HG03095 (cell line): Measurements from ENCODE around the gene OLFM2.
"Not testable (repeated sequence)": the region's sequence is repeated elsewhere in the genome, so short reads cannot be mapped to it uniquely, and the experiment has no call there.

Source experiments
- ATAC-seq: cut with Tn5 transposase; IDR thresholded peaks from one replicate; pipeline ENCODE4 v1.9.1; 2021; ENCODE audit warnings: moderate library complexity; ENCODE audit not compliant: unreplicated experiment

OLFM2 gene

GRCh38 chr19:9943744-9944143 lies 7.4 kb upstream of the OLFM2 start:
- ATAC-seq: no peak

DNA sequence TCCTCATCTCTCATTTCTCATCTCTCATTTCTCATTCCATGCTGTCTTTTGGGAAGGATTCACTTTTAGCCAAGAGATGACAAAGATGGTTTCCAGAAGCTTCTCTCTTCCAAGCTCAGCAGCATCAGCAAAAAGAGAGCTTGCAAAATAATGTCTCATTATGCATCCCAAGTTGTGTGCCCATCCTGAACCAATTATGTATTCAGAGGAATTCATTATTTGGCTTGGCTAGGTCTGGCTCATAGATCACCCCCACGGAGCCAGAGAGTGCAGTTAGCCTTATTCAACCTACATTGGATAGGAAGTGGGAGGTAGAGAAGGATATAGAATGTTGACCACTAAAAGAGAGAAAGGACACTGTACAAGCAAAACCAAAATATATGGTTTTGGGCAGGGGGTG lies 5.4 kb upstream of the OLFM2 start:
- ATAC-seq: no peak

DNA sequence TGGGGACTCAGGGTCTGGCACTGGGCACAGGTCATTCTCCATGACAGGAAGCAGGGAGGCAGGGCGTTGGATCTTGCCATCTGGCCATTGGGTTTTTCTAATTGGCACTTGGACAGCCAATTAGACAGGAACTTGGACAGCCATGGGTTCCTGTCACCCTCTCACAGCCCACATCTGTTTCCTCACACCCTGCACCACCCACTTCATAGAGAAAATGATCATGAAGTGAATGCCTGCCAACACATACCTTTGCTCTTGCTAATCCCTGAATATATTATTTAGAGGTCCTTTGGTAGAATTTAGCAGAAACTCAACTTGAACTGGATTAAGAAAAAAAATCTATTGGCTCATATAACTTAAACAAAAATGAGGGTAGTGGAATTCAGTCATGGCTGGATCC lies 4.9 kb upstream of the OLFM2 start:
- ATAC-seq: no peak

DNA sequence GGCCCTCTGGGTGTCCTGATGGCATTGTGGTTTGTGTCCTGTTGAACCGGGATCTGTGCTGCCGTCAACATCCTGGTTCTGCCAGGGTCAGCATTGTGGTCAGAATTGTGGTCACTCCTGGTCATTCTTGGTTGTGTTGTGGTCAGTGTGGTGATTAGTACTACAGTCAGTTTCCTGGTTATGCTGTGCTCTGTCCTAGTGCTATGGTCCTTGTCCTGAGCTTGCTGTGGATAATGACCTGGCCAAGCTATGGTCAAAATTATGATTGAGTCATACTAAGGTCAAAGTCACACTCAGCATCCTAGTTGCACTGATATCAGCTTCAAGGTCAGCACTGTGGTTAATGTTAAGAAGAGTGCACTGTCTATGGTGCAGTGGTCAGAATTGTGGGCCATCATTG lies 4.5 kb upstream of the OLFM2 start:
- ATAC-seq: no peak

GRCh38 chr19:9939301-9939913 lies 3.1 kb upstream of the OLFM2 start:
- no peak for ATAC-seq

- no peak for ATAC-seq
Observed at GRCh38 chr19:9937001-9937411, 691 bp upstream of the OLFM2 start.

- no peak for ATAC-seq
Observed at GRCh38 chr19:9935506-9936325, 599 bp downstream of the OLFM2 start.

GRCh38 chr19:9934132-9934950 lies 2.0 kb downstream of the OLFM2 start:
- no peak for ATAC-seq

DNA sequence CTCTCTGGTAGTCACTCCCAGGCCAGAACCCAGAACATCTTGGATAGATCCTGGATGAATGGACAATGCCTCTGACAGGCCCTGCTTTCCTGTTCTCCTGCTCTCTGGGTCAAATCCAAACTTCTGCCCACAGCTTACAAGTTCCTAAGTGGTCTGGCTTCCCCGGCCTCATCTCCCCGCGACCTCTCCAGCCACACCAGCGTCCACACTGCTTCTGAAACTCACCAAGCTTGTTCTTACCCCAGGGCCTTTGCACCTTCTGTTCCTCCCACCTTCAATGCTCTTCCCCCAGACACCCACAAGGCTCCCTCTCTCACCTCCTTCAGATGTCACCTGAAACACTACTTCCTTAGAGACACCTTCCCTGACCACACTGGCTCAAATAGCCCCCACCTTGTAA lies 3.5 kb downstream of the OLFM2 start:
- no peak for ATAC-seq

DNA sequence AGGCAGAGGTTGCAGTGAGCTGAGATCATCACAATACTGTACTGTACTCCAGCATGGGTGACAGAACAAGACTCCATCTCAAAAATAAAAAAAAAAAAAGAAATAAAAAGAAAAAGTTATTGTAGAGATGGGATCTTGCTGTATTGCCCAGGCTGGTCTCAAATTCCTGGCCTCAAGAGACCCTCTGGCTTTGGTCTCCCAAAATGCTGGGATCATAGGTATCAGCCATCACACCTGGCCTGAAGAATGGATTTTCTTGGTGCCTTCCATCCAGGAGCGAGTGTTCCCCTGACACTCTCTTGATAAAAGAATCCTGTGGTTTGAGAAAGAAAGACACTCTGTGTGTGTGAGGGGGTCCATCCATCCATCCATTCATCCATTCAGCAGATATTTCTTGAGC lies 4.7 kb downstream of the OLFM2 start:
- ATAC-seq: no peak

GRCh38 chr19:9923440-9923839 lies 12.9 kb downstream of the OLFM2 start:
- no peak for ATAC-seq

DNA sequence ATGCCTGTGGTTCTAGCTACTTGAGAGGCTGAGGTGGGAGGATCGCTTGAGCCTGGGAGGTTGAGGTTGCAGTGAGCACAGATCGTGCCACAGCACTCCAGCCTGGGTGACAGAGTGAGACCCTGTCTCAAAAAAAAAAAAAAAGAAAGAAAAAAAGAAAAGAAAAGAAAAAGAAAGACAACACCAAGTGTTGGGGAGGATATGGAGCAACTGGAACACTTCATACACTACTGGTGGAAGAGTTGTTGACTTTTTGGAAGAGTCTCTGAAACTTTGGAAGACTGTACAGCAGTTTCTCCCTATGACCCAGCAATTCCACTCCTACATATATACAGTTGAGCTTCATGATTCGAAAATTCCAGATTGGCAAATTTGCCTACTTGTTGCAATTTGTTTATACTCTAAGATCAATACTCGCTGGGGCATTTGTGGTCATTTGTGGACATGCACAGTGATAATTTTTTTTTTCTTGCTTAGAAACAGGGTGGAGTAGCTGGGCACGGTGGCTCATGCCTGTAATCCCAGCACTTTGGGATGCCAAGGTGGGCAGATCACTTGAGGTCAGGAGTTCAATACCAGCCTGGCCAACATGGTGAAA lies 13.4 kb downstream of the OLFM2 start:
- ATAC-seq: not testable (repeated sequence)

- no peak for ATAC-seq
Observed at GRCh38 chr19:9917321-9917720, 19.0 kb downstream of the OLFM2 start.

- no peak for ATAC-seq
Observed at GRCh38 chr19:9916719-9917118, 19.6 kb downstream of the OLFM2 start.

DNA sequence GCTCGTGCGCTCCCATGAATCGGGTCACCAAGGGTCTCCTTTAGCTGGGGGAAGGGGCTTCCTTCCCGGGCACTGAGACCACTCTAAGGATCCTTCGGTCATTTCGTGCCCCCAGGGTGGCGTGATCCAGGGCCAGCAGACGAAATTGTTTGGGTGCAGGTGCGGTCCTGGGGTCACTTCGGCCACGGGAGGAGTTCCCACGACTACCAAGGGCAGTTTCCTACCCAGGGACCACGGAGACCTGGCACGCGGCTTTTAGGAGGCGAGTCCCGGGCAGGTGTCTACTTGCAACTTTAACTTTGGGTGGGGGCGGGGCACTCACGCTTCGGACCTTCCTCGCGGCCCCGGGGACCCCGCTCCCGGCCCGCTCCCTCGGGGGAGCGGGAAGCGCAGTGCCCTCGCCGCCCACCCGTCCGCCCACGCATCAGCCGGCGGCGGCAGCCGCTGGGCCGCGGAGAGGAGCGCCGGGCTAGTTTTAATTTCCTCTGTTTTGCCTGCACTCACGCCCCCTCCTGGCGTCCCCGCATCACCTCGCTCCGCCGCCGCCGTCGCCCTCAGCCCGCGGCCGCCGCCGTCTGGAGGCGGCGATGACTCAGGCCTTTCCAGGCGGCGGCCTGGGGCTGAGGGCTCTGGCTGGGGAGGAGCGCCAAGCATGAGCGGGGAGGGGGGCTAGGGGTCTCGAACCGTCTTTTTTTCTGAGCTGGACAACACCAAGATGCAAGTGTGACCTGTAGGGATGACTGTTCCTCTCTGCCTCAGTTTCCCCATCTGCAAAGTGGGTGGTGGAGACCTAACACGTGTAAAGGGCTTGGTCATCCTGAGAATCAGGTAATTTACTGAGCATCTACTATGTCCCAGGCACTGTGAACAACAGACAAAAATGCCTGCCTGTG lies 21.8 kb downstream of the OLFM2 start:
- no peak for ATAC-seq

- ATAC-seq: no peak
Observed at GRCh38 chr19:9914001-9914314, 22.4 kb downstream of the OLFM2 start.

GRCh38 chr19:9913237-9914000 lies 22.9 kb downstream of the OLFM2 start:
- no peak for ATAC-seq

DNA sequence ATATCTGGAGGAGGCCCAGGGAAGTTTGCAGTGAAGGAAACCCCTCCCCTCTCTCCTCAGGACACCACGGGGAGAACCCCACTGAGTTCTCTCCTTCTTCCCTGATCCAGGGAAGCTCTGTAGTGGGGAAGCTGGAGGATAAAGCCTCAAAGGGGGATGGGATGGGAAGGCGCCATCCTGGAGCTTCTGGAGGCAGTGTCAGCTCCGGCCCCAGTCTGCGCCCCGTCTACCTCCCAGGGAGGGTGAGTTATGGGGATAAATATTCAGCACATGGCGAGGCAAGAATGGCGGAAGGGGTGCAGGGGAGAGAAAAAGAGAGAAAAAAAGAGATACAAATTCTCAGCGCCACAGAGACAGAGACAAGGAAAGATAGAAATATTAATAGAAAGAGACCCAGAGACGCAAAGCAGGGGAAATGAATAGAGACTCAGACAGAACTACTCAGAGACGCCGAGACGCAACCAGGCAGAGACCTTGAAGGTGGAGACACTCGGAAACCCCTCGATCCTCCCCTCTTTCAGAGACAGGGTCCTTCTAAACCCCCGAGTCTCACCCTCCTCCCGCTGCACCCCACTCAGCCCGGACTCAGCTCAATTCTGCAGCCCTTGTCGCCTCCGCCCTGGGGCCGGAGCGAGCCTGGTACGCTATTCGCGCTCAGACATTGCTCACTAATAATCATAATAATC lies 23.6 kb downstream of the OLFM2 start:
- no peak for ATAC-seq

DNA sequence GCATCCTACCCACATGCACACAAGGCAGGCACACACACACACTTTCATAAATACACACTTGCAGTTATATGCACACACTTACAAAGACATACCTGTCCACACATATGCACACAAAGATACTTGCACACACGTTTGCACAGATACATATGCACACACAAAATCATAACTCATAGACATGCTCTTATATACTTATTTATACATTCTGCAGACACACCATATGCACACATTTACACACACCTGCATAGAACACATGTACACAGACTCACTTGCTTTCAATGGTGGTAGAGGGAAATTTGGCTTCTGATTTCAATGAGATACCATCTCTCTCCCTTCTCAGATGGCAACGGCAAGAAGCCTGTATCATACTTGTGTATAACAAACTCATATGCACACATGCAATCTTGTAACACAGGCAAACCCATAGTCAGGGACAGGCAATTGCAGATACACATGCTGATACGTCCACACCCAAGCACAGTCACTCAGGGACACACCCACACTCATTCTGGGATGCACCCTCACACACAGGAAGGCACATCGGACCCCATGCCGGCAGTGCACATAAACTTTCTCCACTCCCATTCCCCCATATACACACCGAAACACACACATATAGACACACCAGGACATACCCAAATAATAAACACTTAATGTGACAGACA lies 24.7 kb downstream of the OLFM2 start:
- no peak for ATAC-seq
